B cell (primary cell): ENCODE measurements around the gene CHD5. TPM values are rescaled to one million over a fixed set of nuclear protein-coding genes. Genes with fewer than 3 reads are reported as not detected.

ENCODE experiments used
- ATAC-seq: fragments of 200-7000 bp; cut with Tn5 transposase; one replicate; pipeline ENCODE4 v1.10.0; 2021; ENCODE audit warnings: low read depth, mild to moderate bottlenecking, moderate number of reproducible peaks, moderate library complexity
- CTCF ChIA-PET: fragments of 350-600 bp; sonication (Branson Sonifier 250); formaldehyde crosslinking; loops from one replicate; lab custom pipeline; 2021; ENCODE audit warnings: antibody characterized with exemption, inconsistent platforms; lab: Charles Lee
- POLR2A ChIA-PET: fragments of 350-600 bp; sonication (Branson Sonifier 250); formaldehyde crosslinking; loops from one replicate; lab custom pipeline; 2021; ENCODE audit warnings: antibody characterized with exemption; lab: Charles Lee
- DNase-seq: peaks from one replicate; pipeline ENCODE4 v3.0.0; 2013
- H2AFZ ChIP-seq: 2 replicates; pipeline ENCODE4 v1.6.1; 2012; ENCODE audit warnings: mild to moderate bottlenecking, low read depth, low read length; ENCODE audit not compliant: insufficient read depth, poor library complexity, severe bottlenecking
- H3K27ac ChIP-seq, 2 donors: 1 replicate in 1 of 2; 2 replicates in 1 of 2; pipeline ENCODE4 v1.5.1; 2012 to 2013; ENCODE audit warnings: low read length in 2 of 2, mild to moderate bottlenecking in 2 of 2, moderate library complexity in 1 of 2
- H3K27me3 ChIP-seq, 4 experiments: fragments of 200-600 bp in 1 of 4; sonication (generic) in 1 of 4; replicated peaks in 1 of 4; 1 replicate in 2 of 4; 2 replicates in 2 of 4; pipeline versions ENCODE4 v1.6.1 to v1.7.0; 2013 to 2016; ENCODE audit warnings: low read length in 3 of 4, mild to moderate bottlenecking in 2 of 4, mixed read lengths in 1 of 4, moderate library complexity in 1 of 4; ENCODE audit not compliant: insufficient read depth in 4 of 4, control insufficient read depth in 3 of 4; ENCODE audit errors: control extremely low read depth in 1 of 4
- H3K36me3 ChIP-seq, 2 experiments: replicated peaks in 1 of 2; 1 replicate in 1 of 2; 2 replicates in 1 of 2; pipeline versions ENCODE4 v1.6.1 to v1.7.1; 2013; ENCODE audit warnings: low read length in 1 of 2; ENCODE audit not compliant: insufficient read depth in 2 of 2, control insufficient read depth in 1 of 2; ENCODE audit errors: control extremely low read depth in 1 of 2, extremely low read depth in 1 of 2
- H3K4me1 ChIP-seq, 2 donors: fragments of 200-600 bp in 1 of 2; sonication (generic) in 1 of 2; 1 replicate in 1 of 2; 2 replicates in 1 of 2; pipeline versions ENCODE4 v1.5.1 to v1.6.1; 2013 to 2017; ENCODE audit warnings: low read length in 2 of 2; ENCODE audit not compliant: control insufficient read depth in 2 of 2, insufficient read depth in 2 of 2
- H3K4me2 ChIP-seq: replicated peaks from 2 replicates; pipeline ENCODE3; 2012; ENCODE audit warnings: mild to moderate bottlenecking, low read depth, low read length; ENCODE audit not compliant: poor library complexity, severe bottlenecking
- H3K4me3 ChIP-seq, 5 experiments: fragments of 200-600 bp in 1 of 5; sonication (generic) in 1 of 5; 1 replicate in 3 of 5; 2 replicates in 2 of 5; pipeline versions ENCODE4 v1.5.1 to v1.7.0; 2011 to 2016; ENCODE audit warnings: low read length in 4 of 5, mild to moderate bottlenecking in 4 of 5, low read depth in 2 of 5, control low read depth in 1 of 5, moderate library complexity in 1 of 5; ENCODE audit not compliant: insufficient read depth in 1 of 5; ENCODE audit errors: control extremely low read depth in 1 of 5, extremely low read depth in 1 of 5
- H3K79me2 ChIP-seq: fragments of 200-600 bp; sonication (generic); one replicate; pipeline ENCODE4 v1.6.0; 2016; ENCODE audit warnings: low read length; ENCODE audit not compliant: control insufficient read depth, insufficient read depth
- H3K9ac ChIP-seq: fragments of 200-600 bp; sonication (generic); 2 replicates; pipeline ENCODE4 v1.6.1; 2017; ENCODE audit warnings: mild to moderate bottlenecking, low read length, moderate library complexity
- H3K9me3 ChIP-seq, 3 donors: one replicate each; pipeline versions ENCODE4 v1.6.1 to v1.7.1; 2013; ENCODE audit warnings: low read length in 2 of 3; ENCODE audit not compliant: control insufficient read depth in 2 of 3, insufficient read depth in 1 of 3; ENCODE audit errors: control extremely low read depth in 1 of 3
- H4K20me1 ChIP-seq: 2 replicates; pipeline ENCODE4 v1.6.0; 2012; ENCODE audit warnings: mild to moderate bottlenecking, low read length; ENCODE audit not compliant: insufficient read depth, control insufficient read depth, poor library complexity, severe bottlenecking
- H3K27ac Mint-ChIP-seq: one replicate; pipeline ENCODE4 v1.8.0; 2021; ENCODE audit warnings: mixed read lengths
- H3K27me3 Mint-ChIP-seq: one replicate; pipeline ENCODE4 v1.8.0; 2021; ENCODE audit warnings: mixed read lengths
- H3K4me1 Mint-ChIP-seq: one replicate; pipeline ENCODE4 v1.8.0; 2021; ENCODE audit warnings: mixed read lengths
- H3K4me3 Mint-ChIP-seq: one replicate; pipeline ENCODE4 v1.8.0; 2021; ENCODE audit warnings: mixed read lengths
- H3K9me3 Mint-ChIP-seq: one replicate; pipeline ENCODE4 v1.8.0; 2022; ENCODE audit warnings: mixed read lengths; ENCODE audit not compliant: insufficient read depth
- EZH2 ChIP-seq: IDR thresholded peaks from 2 replicates; pipeline ENCODE4 v1.6.1; 2012; ENCODE audit warnings: borderline replicate concordance, low read depth, mild to moderate bottlenecking, moderate library complexity, low read length; ENCODE audit not compliant: insufficient read depth, poor library complexity, severe bottlenecking
- WGBS: methylation state at CpG from one replicate; pipeline ENCODE4 v1.1.5; 2013; ENCODE audit warnings: missing lambda C conversion rate; ENCODE audit not compliant: insufficient coverage; 5-methylcytosine and 5-hydroxymethylcytosine counted together
- intact Hi-C: fragments of 100-400 bp; cut with micrococcal nuclease; formaldehyde crosslinking; loops from one replicate; pipeline ENCODE4 v1.10.0; 2022
- polyA plus RNA-seq: library from polyadenylated mRNA; depleted of rRNA; stranded (reverse); fragments of >200 nt; gene quantifications from 2 replicates; pipeline ENCODE4 v1.2.3, GENCODE V29; 2012
- total RNA-seq, 2 donors: library from RNA; stranded (reverse); fragments of 120-200 nt in 1 of 2; gene quantifications; 1 replicate in 1 of 2; 2 replicates in 1 of 2; pipeline versions ENCODE4 v1.2.3 to v1.2.4, GENCODE V29; 2013 to 2022
- TF ChIP-seq, protein P1 (sequence below): fragments of 200-600 bp; IDR thresholded peaks from one replicate; pipeline ENCODE4 v1.8.0; 2022; ENCODE audit warnings: antibody characterized with exemption, mild to moderate bottlenecking

The CHD5 gene
- total and polyA plus RNA-seq, 2 donors (not counting 1 experiment from before 2014, with no cell fraction given), result 0.18 to 0.20 TPM

GRCh38 chr1:6163191-6163972 lies 16.7 kb downstream of the CHD5 start:
- H3K9me3 ChIP-seq, result no peaks in the 10 kb centered on the region
- no peak overlapping the region for H3K4me2 ChIP-seq
- H4K20me1 ChIP-seq, result no peaks in the 10 kb centered on the region
- no peak overlapping the region for H3K27ac Mint-ChIP-seq
- H3K36me3 ChIP-seq, result no peaks in the 10 kb centered on the region
- H3K4me1 Mint-ChIP-seq, result no peaks in the 10 kb centered on the region
- H3K27me3 ChIP-seq, result peaks cover 0 to 13% (median 0%) of the 10 kb centered on the region in 4 experiments
- no peak for ATAC-seq
- no peak overlapping the region for H3K4me3 Mint-ChIP-seq
- no peak overlapping the region for H2AFZ ChIP-seq
- TF ChIP-seq, protein P1, sequence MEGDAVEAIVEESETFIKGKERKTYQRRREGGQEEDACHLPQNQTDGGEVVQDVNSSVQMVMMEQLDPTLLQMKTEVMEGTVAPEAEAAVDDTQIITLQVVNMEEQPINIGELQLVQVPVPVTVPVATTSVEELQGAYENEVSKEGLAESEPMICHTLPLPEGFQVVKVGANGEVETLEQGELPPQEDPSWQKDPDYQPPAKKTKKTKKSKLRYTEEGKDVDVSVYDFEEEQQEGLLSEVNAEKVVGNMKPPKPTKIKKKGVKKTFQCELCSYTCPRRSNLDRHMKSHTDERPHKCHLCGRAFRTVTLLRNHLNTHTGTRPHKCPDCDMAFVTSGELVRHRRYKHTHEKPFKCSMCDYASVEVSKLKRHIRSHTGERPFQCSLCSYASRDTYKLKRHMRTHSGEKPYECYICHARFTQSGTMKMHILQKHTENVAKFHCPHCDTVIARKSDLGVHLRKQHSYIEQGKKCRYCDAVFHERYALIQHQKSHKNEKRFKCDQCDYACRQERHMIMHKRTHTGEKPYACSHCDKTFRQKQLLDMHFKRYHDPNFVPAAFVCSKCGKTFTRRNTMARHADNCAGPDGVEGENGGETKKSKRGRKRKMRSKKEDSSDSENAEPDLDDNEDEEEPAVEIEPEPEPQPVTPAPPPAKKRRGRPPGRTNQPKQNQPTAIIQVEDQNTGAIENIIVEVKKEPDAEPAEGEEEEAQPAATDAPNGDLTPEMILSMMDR, result no peak
- no peak for TF ChIP-seq EZH2
- no peaks in the 10 kb centered on the region for H3K4me1 ChIP-seq
- H3K4me3 ChIP-seq, result no peak overlapping the region
- no peak for DNase-seq
- no peaks in the 10 kb centered on the region for H3K9me3 Mint-ChIP-seq
- no peaks in the 10 kb centered on the region for H3K79me2 ChIP-seq
- 90% methylated on average over 13 of the region's 15 CpGs for WGBS
- H3K27me3 Mint-ChIP-seq, result peaks cover 4% of the 10 kb centered on the region
- POLR2A ChIA-PET, result no interaction called here
- no peak overlapping the region for H3K27ac ChIP-seq
- CTCF ChIA-PET, result no interaction called here
- no peak overlapping the region for H3K9ac ChIP-seq
- intact Hi-C loops, result no loop called here

- intact Hi-C loops, result no loop called here
- peaks cover 7% of the 10 kb centered on the region for H3K27me3 Mint-ChIP-seq
- Histone ChIP-seq H3K4me3 (no peak overlapping the region), H3K27ac (no peak overlapping the region), H3K9me3 (no peaks in the 10 kb centered on the region), H2AFZ (no peak overlapping the region), H3K36me3 (no peaks in the 10 kb centered on the region), H3K4me1 (no peaks in the 10 kb centered on the region), H3K9ac (no peak overlapping the region), H3K27me3 (peaks cover 0 to 13% (median 0%) of the 10 kb centered on the region in 4 experiments), H3K4me2 (no peak overlapping the region), H4K20me1 (no peaks in the 10 kb centered on the region), H3K79me2 (no peaks in the 10 kb centered on the region)
- ChIA-PET POLR2A (no interaction called here), CTCF (no interaction called here)
- H3K9me3 Mint-ChIP-seq, result no peaks in the 10 kb centered on the region
- no peak for DNase-seq
- no peak overlapping the region for H3K27ac Mint-ChIP-seq
- no peak for ATAC-seq
- no peaks in the 10 kb centered on the region for H3K4me1 Mint-ChIP-seq
- 77% methylated on average over 13 of the region's 13 CpGs for WGBS
- no peak overlapping the region for H3K4me3 Mint-ChIP-seq
- TF ChIP-seq EZH2, result no peak
- TF ChIP-seq, protein P1, result no peak
Observed at GRCh38 chr1:6162773-6163172, 17.3 kb downstream of the CHD5 start.
